Breast epithelium (tissue), 4 donors: ENCODE data around the gene ZBTB24. TPM values are rescaled to one million over a fixed set of nuclear protein-coding genes. Genes with fewer than 3 reads are reported as not detected.
A peak's percentile ranks its signal among the peaks of the same experiment; 100 is the strongest.

ENCODE experiments used
- DNase-seq, 2 donors: peaks; one replicate each; pipeline ENCODE4 v3.0.0-alpha.2; 2019; ENCODE audit warnings: low spot score in 2 of 2
- H3K27ac ChIP-seq, 2 donors: fragments of 200-600 bp; sonication (generic) in 1 of 2; one replicate each; pipeline ENCODE4 v1.5.1; 2016 to 2019; ENCODE audit warnings: mild to moderate bottlenecking in 1 of 2
- H3K27me3 ChIP-seq, 2 donors: fragments of 200-600 bp; sonication (generic) in 1 of 2; one replicate each; pipeline versions ENCODE4 v1.5.1 to v1.6.0; 2017 to 2019; ENCODE audit warnings: control low read depth in 1 of 2, mild to moderate bottlenecking in 1 of 2
- H3K36me3 ChIP-seq: fragments of 200-600 bp; one replicate; pipeline ENCODE4 v1.5.1; 2019
- H3K4me1 ChIP-seq, 2 donors: fragments of 200-600 bp; sonication (generic); one replicate each; pipeline ENCODE4 v1.5.1; 2016 to 2019; ENCODE audit warnings: control low read depth in 1 of 2
- H3K4me3 ChIP-seq, 3 donors: fragments of 200-600 bp; sonication (generic); 1 replicate in 2 of 3; 2 replicates in 1 of 3; pipeline ENCODE4 v1.5.1; 2016 to 2019; ENCODE audit warnings: mild to moderate bottlenecking in 3 of 3, moderate library complexity in 2 of 3
- H3K9me3 ChIP-seq, 2 donors: fragments of 200-600 bp; sonication (generic) in 1 of 2; one replicate each; pipeline ENCODE4 v1.5.1; 2016 to 2019; ENCODE audit warnings: control low read depth in 1 of 2
- CTCF ChIP-seq, 3 donors: fragments of 450-650 bp; IDR thresholded peaks; one replicate each; pipeline ENCODE4 v1.5.1; 2016 to 2017; ENCODE audit warnings: antibody characterized with exemption in 3 of 3, mild to moderate bottlenecking in 3 of 3, moderate library complexity in 3 of 3
- POLR2A ChIP-seq: fragments of 450-650 bp; IDR thresholded peaks from one replicate; pipeline ENCODE4 v1.6.1; 2016; ENCODE audit warnings: antibody characterized with exemption, mild to moderate bottlenecking, moderate library complexity
- POLR2AphosphoS5 ChIP-seq, 3 donors: sonication (generic); formaldehyde crosslinking; IDR thresholded peaks; one replicate each; pipeline ENCODE4 v1.6.1; 2017; ENCODE audit warnings: antibody characterized with exemption in 3 of 3
- intact Hi-C: fragments of 100-400 bp; cut with DNase I; formaldehyde crosslinking; loops from one replicate; pipeline ENCODE4 v1.15.1; 2023; ENCODE audit warnings: low total_unique reads
- total RNA-seq, 3 donors: library from RNA; depleted of rRNA; stranded (reverse); fragments of >200 nt; gene quantifications; one replicate each; pipeline ENCODE4 v1.1.0, GENCODE V29; 2016

The ZBTB24 gene
- total RNA-seq, 3 donors from 2014 or later, result 9.1 to 13.8 (median 9.8) TPM

- no peak overlapping the region for H3K27ac ChIP-seq
- H3K27me3 ChIP-seq, result no peaks in the 10 kb centered on the region
- DNase-seq, result no peak
- H3K4me1 ChIP-seq, result peaks cover 5 to 7% of the 10 kb centered on the region in 2 donors
- H3K9me3 ChIP-seq, result no peaks in the 10 kb centered on the region
- H3K4me3 ChIP-seq, result no peak overlapping the region
- intact Hi-C loops, result no loop called here
- TF ChIP-seq CTCF (IDR thresholded peaks at IDR 0.05), result no peak
- TF ChIP-seq POLR2AphosphoS5 (IDR thresholded peaks at IDR 0.05), result no peak
- no peak for TF ChIP-seq POLR2A
- no peaks in the 10 kb centered on the region for H3K36me3 ChIP-seq
Measured at GRCh38 chr6:109445382-109445781, 37.6 kb downstream of the ZBTB24 start.

- H3K9me3 ChIP-seq, result no peaks in the 10 kb centered on the region
- H3K27ac ChIP-seq, result no peak overlapping the region
- no peak for DNase-seq
- intact Hi-C loops, result no loop called here
- no peaks in the 10 kb centered on the region for H3K27me3 ChIP-seq
- H3K36me3 ChIP-seq, result no peaks in the 10 kb centered on the region
- TF ChIP-seq CTCF (IDR thresholded peaks at IDR 0.05) (no peak), POLR2A (no peak), POLR2AphosphoS5 (IDR thresholded peaks at IDR 0.05) (no peak)
- peaks cover 5 to 7% of the 10 kb centered on the region in 2 donors for H3K4me1 ChIP-seq
- no peak overlapping the region for H3K4me3 ChIP-seq
Measured at GRCh38 chr6:109443425-109443950, 39.5 kb downstream of the ZBTB24 start.

- no peak for TF ChIP-seq POLR2AphosphoS5 (IDR thresholded peaks at IDR 0.05)
- TF ChIP-seq CTCF (IDR thresholded peaks at IDR 0.05), result no peak
- TF ChIP-seq POLR2A, result no peak
- H3K36me3 ChIP-seq, result no peaks in the 10 kb centered on the region
- H3K27me3 ChIP-seq, result no peaks in the 10 kb centered on the region
- H3K27ac ChIP-seq, result no peak overlapping the region
- H3K9me3 ChIP-seq, result no peaks in the 10 kb centered on the region
- peaks cover 5 to 7% of the 10 kb centered on the region in 2 donors for H3K4me1 ChIP-seq
- H3K4me3 ChIP-seq, result peak overlapping the region in 1 of 3 donors; percentile 87
- DNase-seq, result no peak
- intact Hi-C loops, result no loop called here
Measured at GRCh38 chr6:109442393-109442924, 40.6 kb downstream of the ZBTB24 start.

GRCh38 chr6:109441069-109441816 lies 41.8 kb downstream of the ZBTB24 start:
- Histone ChIP-seq H3K4me1 (peaks cover 5 to 7% of the 10 kb centered on the region in 2 donors), H3K27ac (peak overlapping the region; percentile 91 to 92), H3K27me3 (no peaks in the 10 kb centered on the region), H3K36me3 (no peaks in the 10 kb centered on the region), H3K4me3 (peak overlapping the region; percentile 71 to 87 (median 86)), H3K9me3 (no peaks in the 10 kb centered on the region)
- peak in 1 of 2 donors; percentile 53 for DNase-seq
- intact Hi-C loops, result no loop called here
- TF ChIP-seq POLR2A, result no peak
- TF ChIP-seq POLR2AphosphoS5 (IDR thresholded peaks at IDR 0.05), result peak in 1 of 3 donors; percentile 6
- TF ChIP-seq CTCF (IDR thresholded peaks at IDR 0.05), result peak; percentile 7 to 44 (median 13)
